Neuronal stem cell (in vitro differentiated cells): Measurements from ENCODE around the gene ZBED2.

Source experiments
- DNase-seq: peaks from one replicate; pipeline ENCODE4 v3.0.0-alpha.2; 2013; ENCODE audit warnings: low spot score
- H2AFZ ChIP-seq: one replicate; pipeline ENCODE4 v1.6.1; 2013; ENCODE audit warnings: mild to moderate bottlenecking, low read length, inconsistent platforms
- H2AK5ac ChIP-seq: 2 replicates; pipeline ENCODE4 v1.6.1; 2013; ENCODE audit warnings: low read depth, mild to moderate bottlenecking, inconsistent platforms, low read length, moderate library complexity, mixed read lengths
- H2BK120ac ChIP-seq: 2 replicates; pipeline ENCODE4 v1.6.1; 2013; ENCODE audit warnings: low read depth, mild to moderate bottlenecking, inconsistent platforms, low read length, moderate library complexity, mixed read lengths
- H2BK12ac ChIP-seq: one replicate; pipeline ENCODE4 v1.6.1; 2013; ENCODE audit warnings: low read length, inconsistent platforms
- H2BK15ac ChIP-seq: 2 replicates; pipeline ENCODE4 v1.6.1; 2013; ENCODE audit warnings: mild to moderate bottlenecking, low read length, inconsistent platforms, mixed read lengths
- H2BK5ac ChIP-seq: one replicate; pipeline ENCODE4 v1.6.1; 2013; ENCODE audit warnings: inconsistent platforms, mild to moderate bottlenecking, low read length, moderate library complexity
- H3K14ac ChIP-seq: one replicate; pipeline ENCODE4 v1.6.1; 2013; ENCODE audit warnings: low read length, inconsistent platforms
- H3K18ac ChIP-seq: 2 replicates; pipeline ENCODE4 v1.6.1; 2013; ENCODE audit warnings: low read length, inconsistent platforms
- H3K23ac ChIP-seq: 2 replicates; pipeline ENCODE4 v1.6.1; 2013; ENCODE audit warnings: low read depth, mild to moderate bottlenecking, mixed read lengths, low read length, inconsistent platforms; ENCODE audit not compliant: poor library complexity
- H3K27ac ChIP-seq: replicated peaks from 3 replicates; pipeline ENCODE4 v1.5.1; 2013; ENCODE audit warnings: low read length, inconsistent platforms
- H3K27me3 ChIP-seq, 3 experiments: 2 replicates each; pipeline ENCODE4 v1.6.1; 2013; ENCODE audit warnings: low read length in 3 of 3, mild to moderate bottlenecking in 2 of 3, inconsistent platforms in 1 of 3, low read depth in 1 of 3, mixed read lengths in 1 of 3, moderate library complexity in 1 of 3; ENCODE audit not compliant: control insufficient read depth in 3 of 3, insufficient read depth in 3 of 3
- H3K36me3 ChIP-seq, 2 donors: replicated peaks in 1 of 2; 2 replicates each; pipeline ENCODE4 v1.6.1; 2013; ENCODE audit warnings: low read length in 2 of 2; ENCODE audit not compliant: control insufficient read depth in 2 of 2, insufficient read depth in 2 of 2
- H3K4ac ChIP-seq: 2 replicates; pipeline ENCODE4 v1.6.1; 2013; ENCODE audit warnings: inconsistent platforms, mild to moderate bottlenecking, low read length, moderate library complexity
- H3K4me1 ChIP-seq, 2 donors: 1 replicate in 1 of 2; 2 replicates in 1 of 2; pipeline ENCODE4 v1.6.1; 2013; ENCODE audit warnings: low read length in 2 of 2, low read depth in 1 of 2; ENCODE audit not compliant: control insufficient read depth in 2 of 2, insufficient read depth in 1 of 2
- H3K4me2 ChIP-seq: one replicate; pipeline ENCODE4 v1.6.1; 2013; ENCODE audit warnings: mild to moderate bottlenecking, low read length, inconsistent platforms; ENCODE audit not compliant: insufficient read depth, poor library complexity, severe bottlenecking
- H3K4me3 ChIP-seq, 2 donors: 2 replicates each; pipeline ENCODE4 v1.5.1; 2013; ENCODE audit warnings: low read length in 2 of 2, mild to moderate bottlenecking in 2 of 2, inconsistent platforms in 1 of 2, moderate library complexity in 1 of 2
- H3K79me1 ChIP-seq: one replicate; pipeline ENCODE4 v1.6.1; 2013; ENCODE audit warnings: low read depth, mild to moderate bottlenecking, inconsistent platforms, low read length, moderate library complexity
- H3K9ac ChIP-seq: one replicate; pipeline ENCODE4 v1.6.1; 2013; ENCODE audit warnings: mild to moderate bottlenecking, low read depth, low read length, inconsistent platforms; ENCODE audit not compliant: poor library complexity
- H3K9me3 ChIP-seq, 2 donors: replicated peaks in 1 of 2; 2 replicates each; pipeline versions ENCODE3 to v1.6.1; 2013; ENCODE audit warnings: low read length in 2 of 2, mild to moderate bottlenecking in 2 of 2, inconsistent platforms in 1 of 2, low read depth in 1 of 2, mixed read lengths in 1 of 2, moderate library complexity in 1 of 2; ENCODE audit not compliant: control insufficient read depth in 2 of 2, insufficient read depth in 1 of 2
- H4K8ac ChIP-seq: one replicate; pipeline ENCODE4 v1.6.1; 2013; ENCODE audit warnings: low read depth, mild to moderate bottlenecking, inconsistent platforms, low read length, moderate library complexity
- H4K91ac ChIP-seq: one replicate; pipeline ENCODE4 v1.6.1; 2013; ENCODE audit warnings: low read length, low read depth, mild to moderate bottlenecking, inconsistent platforms; ENCODE audit not compliant: poor library complexity
- WGBS, 2 donors: extraction: QIAGEN DNeasy Blood & Tissue Kit; methylation state at CpG; one replicate each; pipeline ENCODE4 v1.1.7; 2013; ENCODE audit warnings: missing lambda C conversion rate in 2 of 2, mixed read lengths in 1 of 2; ENCODE audit not compliant: insufficient read length in 2 of 2, insufficient replicate concordance in 1 of 2; ENCODE audit errors: extremely low coverage in 2 of 2; 5-methylcytosine and 5-hydroxymethylcytosine counted together

Gene ZBED2

DNA sequence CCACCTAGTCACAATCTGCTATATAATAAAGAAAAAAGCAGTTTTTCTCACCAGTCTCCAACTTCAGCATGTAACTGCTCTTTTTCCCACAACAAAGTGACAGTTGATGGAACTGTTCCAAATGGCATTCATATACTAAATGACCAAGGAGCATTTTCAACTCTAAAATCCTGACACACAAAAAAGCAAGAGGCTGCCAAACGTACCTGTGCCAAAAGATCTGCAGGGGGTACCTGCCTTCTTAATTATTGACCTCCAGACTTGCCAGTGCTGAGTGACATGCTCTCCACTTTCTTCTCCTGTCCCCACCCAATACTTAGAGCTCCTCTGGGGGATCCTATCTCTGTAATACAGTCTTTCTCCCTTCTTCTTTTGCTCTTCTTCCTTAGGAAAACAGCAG, 18.0 kb downstream of the ZBED2 start:
- DNase-seq, result no peak
- Histone ChIP-seq H3K9ac (no peak overlapping the region), H3K27ac (no peak overlapping the region), H3K4me1 (no peaks in the 10 kb centered on the region), H3K9me3 (no peaks in the 10 kb centered on the region), H2BK120ac (no peak overlapping the region), H3K4me3 (no peak overlapping the region), H3K23ac (no peak overlapping the region), H2BK15ac (no peak overlapping the region), H4K91ac (no peak overlapping the region), H2AFZ (no peak overlapping the region), H3K4me2 (no peak overlapping the region), H3K14ac (no peak overlapping the region), H2AK5ac (no peak overlapping the region), H2BK5ac (no peak overlapping the region), H3K4ac (no peak overlapping the region), H2BK12ac (no peak overlapping the region), H3K36me3 (no peaks in the 10 kb centered on the region), H3K27me3 (no peaks in the 10 kb centered on the region), H3K79me1 (no peaks in the 10 kb centered on the region), H4K8ac (no peak overlapping the region), H3K18ac (no peak overlapping the region)
- WGBS, 2 donors, result no CpG with 5 or more reads among the region's 1 CpG

DNA sequence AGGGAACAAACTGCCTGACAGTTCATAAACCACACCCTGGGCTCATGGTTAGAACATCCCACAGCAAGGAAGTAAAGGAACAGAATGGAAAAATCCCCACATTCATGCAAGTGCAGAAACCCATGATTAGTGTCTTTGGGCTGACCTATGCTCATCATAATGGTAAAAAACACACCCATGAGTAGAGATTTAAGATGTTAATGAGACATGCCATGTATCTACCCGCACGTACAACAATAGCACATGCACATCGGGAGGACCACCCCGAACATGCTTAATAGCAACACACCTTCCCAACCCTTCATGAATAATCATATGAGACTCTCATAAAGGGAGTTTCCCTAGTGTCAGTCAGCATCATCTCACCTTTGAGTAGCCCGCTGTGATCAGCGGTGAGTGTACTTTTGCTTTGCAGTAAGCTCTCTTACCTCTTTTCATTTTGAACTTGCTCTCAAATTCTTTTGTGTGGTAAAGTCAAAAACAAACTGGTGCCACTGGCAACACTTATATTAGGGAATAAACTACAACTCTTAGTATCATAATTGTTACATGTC, 23.2 kb downstream of the ZBED2 start:
- no peak overlapping the region for H4K8ac ChIP-seq
- H3K4me1 ChIP-seq, result no peaks in the 10 kb centered on the region
- WGBS, 2 donors, result no CpG with 5 or more reads among the region's 6 CpGs
- H3K4ac ChIP-seq, result no peak overlapping the region
- H3K36me3 ChIP-seq, result no peaks in the 10 kb centered on the region
- no peak for DNase-seq
- H4K91ac ChIP-seq, result no peak overlapping the region
- no peak overlapping the region for H3K23ac ChIP-seq
- no peak overlapping the region for H2BK15ac ChIP-seq
- no peak overlapping the region for H2AK5ac ChIP-seq
- no peaks in the 10 kb centered on the region for H3K27me3 ChIP-seq
- no peaks in the 10 kb centered on the region for H3K9me3 ChIP-seq
- no peak overlapping the region for H2BK120ac ChIP-seq
- no peak overlapping the region for H3K9ac ChIP-seq
- no peaks in the 10 kb centered on the region for H3K79me1 ChIP-seq
- no peak overlapping the region for H2AFZ ChIP-seq
- no peak overlapping the region for H3K4me3 ChIP-seq
- no peak overlapping the region for H3K14ac ChIP-seq
- no peak overlapping the region for H3K27ac ChIP-seq
- no peak overlapping the region for H2BK5ac ChIP-seq
- H3K4me2 ChIP-seq, result no peak overlapping the region
- no peak overlapping the region for H2BK12ac ChIP-seq
- no peak overlapping the region for H3K18ac ChIP-seq

DNA sequence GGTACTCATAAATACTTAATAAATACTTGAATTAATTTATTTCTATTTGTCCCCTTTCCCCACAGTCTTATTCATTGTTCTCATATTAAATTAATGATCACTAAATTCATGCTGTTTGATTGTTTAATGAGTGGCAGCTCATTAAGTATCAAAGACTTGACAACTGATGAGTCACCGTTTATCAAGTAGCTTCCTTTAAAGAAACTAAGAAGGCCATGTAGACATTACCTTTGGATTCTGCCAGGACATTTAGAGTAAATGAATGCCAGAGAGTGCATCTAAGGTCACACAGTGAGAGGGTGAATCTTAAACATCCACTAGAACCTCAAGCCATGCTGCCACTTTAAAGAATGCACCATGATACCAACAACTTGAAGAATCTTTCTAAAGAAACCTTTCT, 23.9 kb downstream of the ZBED2 start:
- Histone ChIP-seq H3K9me3 (no peaks in the 10 kb centered on the region), H3K23ac (no peak overlapping the region), H3K79me1 (no peaks in the 10 kb centered on the region), H3K27ac (no peak overlapping the region), H3K27me3 (no peaks in the 10 kb centered on the region), H3K14ac (no peak overlapping the region), H3K4ac (no peak overlapping the region), H2BK5ac (no peak overlapping the region), H3K9ac (no peak overlapping the region), H3K36me3 (no peaks in the 10 kb centered on the region), H2BK15ac (no peak overlapping the region), H3K4me1 (no peaks in the 10 kb centered on the region), H3K4me3 (no peak overlapping the region), H2BK12ac (no peak overlapping the region), H4K91ac (no peak overlapping the region), H2AK5ac (no peak overlapping the region), H2BK120ac (no peak overlapping the region), H3K18ac (no peak overlapping the region), H3K4me2 (no peak overlapping the region), H2AFZ (no peak overlapping the region), H4K8ac (no peak overlapping the region)
- no peak for DNase-seq
- no CpG with 5 or more reads among the region's 1 CpG for WGBS, 2 donors

DNA sequence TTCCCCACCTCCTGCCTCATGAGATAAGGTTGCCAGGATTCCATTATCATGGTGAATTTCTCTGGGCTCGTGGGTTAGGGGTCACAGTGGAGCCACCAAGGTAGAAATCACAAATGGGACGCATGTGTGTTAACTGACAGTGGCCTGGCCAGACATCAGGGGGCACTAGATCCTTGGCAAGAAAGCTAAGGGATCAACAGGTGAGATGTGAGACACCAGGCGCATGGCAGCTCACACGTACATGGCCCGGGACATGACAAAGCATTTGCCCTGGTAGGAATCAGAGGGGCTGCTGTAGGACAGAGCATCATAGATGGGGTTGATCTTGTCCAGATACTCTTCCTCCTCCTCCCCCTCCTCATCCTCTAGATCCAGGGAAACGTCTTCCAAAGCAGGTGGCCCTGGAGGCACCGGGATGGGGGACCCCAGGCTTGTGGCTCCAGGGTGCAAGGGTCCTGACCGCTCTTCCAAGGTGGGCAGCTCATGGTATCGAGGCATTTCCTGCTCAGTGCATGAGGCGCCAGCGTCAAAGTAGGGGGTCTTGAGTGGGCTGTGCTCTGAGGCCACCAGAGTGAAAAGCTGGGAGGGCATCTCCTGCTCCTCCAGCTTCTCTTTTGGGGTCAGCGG, 24.6 kb downstream of the ZBED2 start:
- no peak overlapping the region for H3K4ac ChIP-seq
- no peaks in the 10 kb centered on the region for H3K9me3 ChIP-seq
- H2AK5ac ChIP-seq, result no peak overlapping the region
- no peak overlapping the region for H3K4me3 ChIP-seq
- no peak overlapping the region for H4K91ac ChIP-seq
- H3K18ac ChIP-seq, result no peak overlapping the region
- H3K4me2 ChIP-seq, result no peak overlapping the region
- no peaks in the 10 kb centered on the region for H3K4me1 ChIP-seq
- DNase-seq, result no peak
- H2BK5ac ChIP-seq, result no peak overlapping the region
- H3K27me3 ChIP-seq, result no peaks in the 10 kb centered on the region
- H2BK120ac ChIP-seq, result no peak overlapping the region
- H2BK15ac ChIP-seq, result no peak overlapping the region
- no peak overlapping the region for H3K9ac ChIP-seq
- no peak overlapping the region for H2BK12ac ChIP-seq
- no peak overlapping the region for H3K14ac ChIP-seq
- no peak overlapping the region for H3K23ac ChIP-seq
- H3K79me1 ChIP-seq, result no peaks in the 10 kb centered on the region
- H3K27ac ChIP-seq, result no peak overlapping the region
- H3K36me3 ChIP-seq, result no peaks in the 10 kb centered on the region
- H4K8ac ChIP-seq, result no peak overlapping the region
- no CpG with 5 or more reads among the region's 12 CpGs for WGBS, 2 donors
- no peak overlapping the region for H2AFZ ChIP-seq
